ENCODE measurements around the gene SUPT3H. TPM values are rescaled to one million over a fixed set of nuclear protein-coding genes. Genes with fewer than 3 reads are reported as not detected.
"Not testable (repeated sequence)": the region's sequence is repeated elsewhere in the genome, so short reads cannot be mapped to it uniquely, and the experiment has no call there.

Gene SUPT3H
- total RNA-seq, 1 donor: 4.7 TPM

DNA sequence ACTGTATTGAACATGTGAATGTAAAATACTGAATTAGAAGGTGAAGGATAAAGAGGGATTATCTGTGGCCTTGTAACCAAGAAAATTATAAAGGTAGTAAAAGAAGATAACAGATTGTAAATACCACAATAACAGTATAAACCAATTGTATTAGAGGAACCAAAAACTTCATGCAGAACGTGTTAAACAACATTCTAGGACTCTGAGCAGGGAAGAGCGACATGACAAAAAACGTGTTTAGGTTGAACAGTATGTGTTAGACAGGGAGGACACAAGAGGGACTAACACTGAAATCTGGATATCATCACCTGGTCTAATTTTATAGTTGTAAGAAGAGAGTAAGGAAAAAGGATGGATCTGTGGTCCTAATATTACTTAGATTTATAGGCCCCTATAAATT lies 308.6 kb downstream of the SUPT3H start:
- no peak overlapping the region for H3K4me3 ChIP-seq (ENCODE audit: insufficient read depth, low read length)
- H3K4me2 ChIP-seq (ENCODE audit: insufficient read depth, low read length): no peak overlapping the region
- DNase-seq (ENCODE audit: insufficient read length, low spot score, missing footprints): no peak
- no peak overlapping the region for H3K27ac ChIP-seq (ENCODE audit: low read depth, low read length)
- no peaks in the 10 kb centered on the region for H3K36me3 ChIP-seq (ENCODE audit: insufficient read depth, low read length)
- TF ChIP-seq CTCF (IDR thresholded peaks at IDR 0.05; ENCODE audit: extremely low read depth, low read depth, low read length): no peak
- H4K20me1 ChIP-seq (ENCODE audit: insufficient read depth, low read length): no peaks in the 10 kb centered on the region
- H3K79me2 ChIP-seq (ENCODE audit: insufficient read depth, low read length): no peaks in the 10 kb centered on the region
- H3K4me1 ChIP-seq (ENCODE audit: insufficient read depth, low read length): no peaks in the 10 kb centered on the region
- H3K27me3 ChIP-seq (ENCODE audit: insufficient read depth, low read length): no peaks in the 10 kb centered on the region
- no peaks in the 10 kb centered on the region for H3K9me3 ChIP-seq (ENCODE audit: low read depth, low read length)
- no peak overlapping the region for H2AFZ ChIP-seq (ENCODE audit: low read length)

DNA sequence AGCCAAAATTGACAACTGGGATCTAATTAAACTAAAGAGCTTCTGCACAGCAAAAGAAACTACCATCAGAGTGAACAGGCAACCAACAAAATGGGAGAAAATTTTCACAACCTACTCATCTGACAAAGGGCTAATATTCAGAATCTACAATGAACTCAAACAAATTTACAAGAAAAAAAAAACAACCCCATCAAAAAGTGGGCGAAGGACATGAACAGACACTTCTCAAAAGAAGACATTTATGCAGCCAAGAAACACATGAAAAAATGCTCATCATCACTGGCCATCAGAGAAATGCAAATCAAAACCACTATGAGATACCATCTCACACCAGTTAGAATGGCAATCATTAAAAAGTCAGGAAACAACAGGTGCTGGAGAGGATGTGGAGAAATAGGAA lies 310.3 kb downstream of the SUPT3H start:
- H3K9me3 ChIP-seq (ENCODE audit: low read depth, low read length); H2AFZ ChIP-seq (ENCODE audit: low read length); H4K20me1 ChIP-seq (ENCODE audit: insufficient read depth, low read length); H3K4me2 ChIP-seq (ENCODE audit: insufficient read depth, low read length); H3K79me2 ChIP-seq (ENCODE audit: insufficient read depth, low read length); DNase-seq (ENCODE audit: insufficient read length, low spot score, missing footprints); H3K27ac ChIP-seq (ENCODE audit: low read depth, low read length); H3K4me1 ChIP-seq (ENCODE audit: insufficient read depth, low read length); H3K27me3 ChIP-seq (ENCODE audit: insufficient read depth, low read length); H3K4me3 ChIP-seq (ENCODE audit: insufficient read depth, low read length); H3K36me3 ChIP-seq (ENCODE audit: insufficient read depth, low read length): not testable (repeated sequence)

DNA sequence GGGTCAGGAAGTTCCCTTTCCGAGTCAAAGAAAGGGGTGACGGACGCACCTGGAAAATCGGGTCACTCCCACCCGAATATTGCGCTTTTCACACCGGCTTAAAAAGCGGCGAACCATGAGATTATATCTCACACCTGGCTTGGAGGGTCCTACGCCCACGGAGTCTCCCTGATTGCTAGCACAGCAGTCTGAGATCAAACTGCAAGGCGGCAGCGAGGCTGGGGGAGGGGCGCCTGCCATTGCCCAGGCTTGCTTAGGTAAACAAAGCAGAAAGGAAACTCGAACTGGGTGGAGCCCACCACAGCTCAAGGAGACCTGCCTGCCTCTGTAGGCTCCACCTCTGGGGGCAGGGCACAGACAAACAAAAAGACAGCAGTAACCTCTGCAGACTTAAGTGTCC lies 315.1 kb downstream of the SUPT3H start:
- H3K4me2 ChIP-seq (ENCODE audit: insufficient read depth, low read length); H2AFZ ChIP-seq (ENCODE audit: low read length); H3K36me3 ChIP-seq (ENCODE audit: insufficient read depth, low read length); H4K20me1 ChIP-seq (ENCODE audit: insufficient read depth, low read length); H3K4me3 ChIP-seq (ENCODE audit: insufficient read depth, low read length); H3K27me3 ChIP-seq (ENCODE audit: insufficient read depth, low read length); H3K4me1 ChIP-seq (ENCODE audit: insufficient read depth, low read length); DNase-seq (ENCODE audit: insufficient read length, low spot score, missing footprints); H3K9me3 ChIP-seq (ENCODE audit: low read depth, low read length); H3K27ac ChIP-seq (ENCODE audit: low read depth, low read length); H3K79me2 ChIP-seq (ENCODE audit: insufficient read depth, low read length): not testable (repeated sequence)

DNA sequence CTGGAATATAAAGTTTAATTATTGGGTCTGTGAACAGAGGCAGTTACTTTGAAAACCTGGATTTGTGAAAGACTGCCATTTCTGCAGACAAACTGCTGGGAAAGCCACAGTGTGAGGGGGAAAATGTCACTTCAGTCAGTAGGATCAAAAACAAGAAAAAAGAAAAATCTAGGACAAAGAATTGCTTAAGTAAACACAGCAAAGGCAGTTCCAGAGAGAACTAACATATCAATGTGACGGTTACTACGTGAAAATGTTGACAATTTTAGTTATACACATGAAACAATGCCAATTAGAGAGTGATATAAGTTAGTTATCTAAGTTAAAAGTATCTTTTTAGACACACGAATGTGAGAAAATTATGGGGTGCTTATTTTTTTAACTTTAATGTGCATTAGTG lies 320.0 kb downstream of the SUPT3H start:
- H4K20me1 ChIP-seq (ENCODE audit: insufficient read depth, low read length): no peaks in the 10 kb centered on the region
- H3K27ac ChIP-seq (ENCODE audit: low read depth, low read length): no peak overlapping the region
- no peak overlapping the region for H3K4me2 ChIP-seq (ENCODE audit: insufficient read depth, low read length)
- no peak overlapping the region for H3K4me3 ChIP-seq (ENCODE audit: insufficient read depth, low read length)
- H3K79me2 ChIP-seq (ENCODE audit: insufficient read depth, low read length): no peaks in the 10 kb centered on the region
- no peaks in the 10 kb centered on the region for H3K9me3 ChIP-seq (ENCODE audit: low read depth, low read length)
- H3K27me3 ChIP-seq (ENCODE audit: insufficient read depth, low read length): no peaks in the 10 kb centered on the region
- no peak for DNase-seq (ENCODE audit: insufficient read length, low spot score, missing footprints)
- H3K36me3 ChIP-seq (ENCODE audit: insufficient read depth, low read length): no peaks in the 10 kb centered on the region
- TF ChIP-seq CTCF (IDR thresholded peaks at IDR 0.05; ENCODE audit: extremely low read depth, low read depth, low read length): no peak
- no peaks in the 10 kb centered on the region for H3K4me1 ChIP-seq (ENCODE audit: insufficient read depth, low read length)
- H2AFZ ChIP-seq (ENCODE audit: low read length): peak overlapping the region; percentile 6

DNA sequence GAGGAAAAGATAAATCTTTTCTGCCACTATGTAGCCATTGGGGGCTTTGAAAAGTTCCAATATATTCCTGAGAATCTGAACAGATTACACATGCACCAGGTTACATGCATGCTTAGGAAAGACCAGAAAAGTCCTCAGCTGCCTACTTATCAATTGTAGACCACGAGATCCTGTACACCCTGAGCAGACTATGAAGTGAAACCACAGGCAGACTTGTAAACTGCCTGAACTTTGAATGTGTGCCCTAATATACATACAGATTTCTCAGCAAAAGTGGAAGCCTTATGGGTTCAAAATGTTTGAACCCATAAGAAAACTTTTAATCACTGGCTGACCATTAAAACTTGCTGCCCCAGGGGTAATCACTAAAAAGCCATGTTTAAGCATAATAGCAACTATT lies 323.1 kb downstream of the SUPT3H start:
- Histone ChIP-seq H4K20me1 (ENCODE audit: insufficient read depth, low read length) (no peaks in the 10 kb centered on the region), H3K27ac (ENCODE audit: low read depth, low read length) (no peak overlapping the region), H3K79me2 (ENCODE audit: insufficient read depth, low read length) (no peaks in the 10 kb centered on the region), H3K4me1 (ENCODE audit: insufficient read depth, low read length) (no peaks in the 10 kb centered on the region), H3K36me3 (ENCODE audit: insufficient read depth, low read length) (no peaks in the 10 kb centered on the region), H3K27me3 (ENCODE audit: insufficient read depth, low read length) (no peaks in the 10 kb centered on the region), H3K4me2 (ENCODE audit: insufficient read depth, low read length) (no peak overlapping the region), H3K9me3 (ENCODE audit: low read depth, low read length) (no peaks in the 10 kb centered on the region), H2AFZ (ENCODE audit: low read length) (no peak overlapping the region), H3K4me3 (ENCODE audit: insufficient read depth, low read length) (no peak overlapping the region)
- peak; percentile 68 for DNase-seq (ENCODE audit: insufficient read length, low spot score, missing footprints)
- no peak for TF ChIP-seq CTCF (IDR thresholded peaks at IDR 0.05; ENCODE audit: extremely low read depth, low read depth, low read length)

Measured in osteoblast (primary cell).